Hepatocyte (in vitro differentiated cells): ENCODE results near the gene CAVIN1.
"Not testable (repeated sequence)": the region's sequence is repeated elsewhere in the genome, so short reads cannot be mapped to it uniquely, and the experiment has no call there.

ENCODE experiments used
- EZH2 ChIP-seq: fragments of 200-600 bp; sonication (generic); IDR thresholded peaks from 2 replicates; pipeline ENCODE4 v1.6.1; 2016; ENCODE audit warnings: antibody characterized with exemption, mild to moderate bottlenecking, borderline replicate concordance
- EZH2phosphoT487 ChIP-seq: fragments of 200-600 bp; sonication (generic); IDR thresholded peaks from one replicate; pipeline ENCODE4 v1.6.1; 2018; ENCODE audit warnings: antibody characterized with exemption, mild to moderate bottlenecking, low read depth, moderate library complexity; ENCODE audit not compliant: unreplicated experiment, severe bottlenecking
- TF ChIP-seq, protein P1 (sequence below): fragments of 200-600 bp; sonication (generic); IDR thresholded peaks from 2 replicates; pipeline ENCODE4 v1.5.1; 2016; ENCODE audit warnings: antibody characterized with exemption, mild to moderate bottlenecking; ENCODE audit not compliant: poor library complexity

DNA sequence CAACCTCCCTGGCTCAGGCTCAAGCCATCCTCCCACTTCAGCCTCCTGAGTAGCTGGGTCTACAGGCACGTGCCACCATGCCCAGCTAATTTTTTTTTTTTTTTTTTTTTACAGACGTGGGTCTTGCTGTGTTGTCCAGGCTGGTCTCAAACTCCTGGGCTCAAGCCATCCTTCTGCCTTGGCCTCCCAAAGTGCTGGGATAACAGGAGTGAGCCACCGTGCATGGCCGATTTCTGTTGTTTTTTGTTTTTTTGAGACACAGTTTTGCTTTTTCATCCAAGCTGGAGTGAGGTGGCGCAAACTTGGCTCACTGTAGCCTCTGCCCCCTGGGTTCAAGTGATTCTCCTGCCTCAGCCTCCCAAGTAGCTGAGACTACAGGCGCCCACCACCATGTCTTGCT is 31.9 kb upstream of the CAVIN1 start:
- TF ChIP-seq, protein P1, sequence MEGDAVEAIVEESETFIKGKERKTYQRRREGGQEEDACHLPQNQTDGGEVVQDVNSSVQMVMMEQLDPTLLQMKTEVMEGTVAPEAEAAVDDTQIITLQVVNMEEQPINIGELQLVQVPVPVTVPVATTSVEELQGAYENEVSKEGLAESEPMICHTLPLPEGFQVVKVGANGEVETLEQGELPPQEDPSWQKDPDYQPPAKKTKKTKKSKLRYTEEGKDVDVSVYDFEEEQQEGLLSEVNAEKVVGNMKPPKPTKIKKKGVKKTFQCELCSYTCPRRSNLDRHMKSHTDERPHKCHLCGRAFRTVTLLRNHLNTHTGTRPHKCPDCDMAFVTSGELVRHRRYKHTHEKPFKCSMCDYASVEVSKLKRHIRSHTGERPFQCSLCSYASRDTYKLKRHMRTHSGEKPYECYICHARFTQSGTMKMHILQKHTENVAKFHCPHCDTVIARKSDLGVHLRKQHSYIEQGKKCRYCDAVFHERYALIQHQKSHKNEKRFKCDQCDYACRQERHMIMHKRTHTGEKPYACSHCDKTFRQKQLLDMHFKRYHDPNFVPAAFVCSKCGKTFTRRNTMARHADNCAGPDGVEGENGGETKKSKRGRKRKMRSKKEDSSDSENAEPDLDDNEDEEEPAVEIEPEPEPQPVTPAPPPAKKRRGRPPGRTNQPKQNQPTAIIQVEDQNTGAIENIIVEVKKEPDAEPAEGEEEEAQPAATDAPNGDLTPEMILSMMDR = not testable (repeated sequence)
- TF ChIP-seq EZH2, EZH2phosphoT487: not testable (repeated sequence)
